ENCODE results near the gene MCEMP1.

MCEMP1 gene

GRCh38 chr19:7633698-7634097, 43.2 kb upstream of the MCEMP1 start, which contains the start of gene PCP2:
TSS of gene PCP2 (minus strand) at chr19:7633719. CDS start at chr19:7633457, 262 bp downstream.
- Histone ChIP-seq H3K36me3 (ENCODE audit: insufficient read depth, low read length) (peaks cover 12% of the 10 kb centered on the region; the same call in 1 of the 2 replicates), H3K4me1 (ENCODE audit: insufficient read depth, low read length) (peaks cover 20% of the 10 kb centered on the region), H3K27me3 (ENCODE audit: insufficient read depth, low read length, poor library complexity) (no peaks in the 10 kb centered on the region), H3K4me2 (ENCODE audit: insufficient read depth, low read length) (no peak within 1 kb of the TSS), H3K79me2 (ENCODE audit: insufficient read depth, low read length) (peaks cover 31% of the 10 kb centered on the region), H3K4me3 (ENCODE audit: low read depth in 1 of 2, low read length in 2 of 2) (no peak within 1 kb of the TSS), H4K20me1 (ENCODE audit: insufficient read depth, low read length) (peaks cover 18% of the 10 kb centered on the region; the same call in 1 of the 2 replicates), H3K9ac (ENCODE audit: low read depth, low read length) (no peak within 1 kb of the TSS), H2AFZ (ENCODE audit: low read depth, low read length) (no peak within 1 kb of the TSS), H3K27ac (ENCODE audit: low read length) (no peak within 1 kb of the TSS), H3K9me3 (ENCODE audit: insufficient read depth, low read length, severe bottlenecking) (no peaks in the 10 kb centered on the region)
- DNase-seq (no peak), ATAC-seq (ENCODE audit: insufficient read depth, low read depth) (no peak)
- TF ChIP-seq EZH2 (IDR thresholded peaks at IDR 0.05; ENCODE audit: borderline replicate concordance, low read depth, low read length, severe bottlenecking) (no peak), CTCF (IDR thresholded peaks at IDR 0.05; ENCODE audit: borderline replicate concordance, extremely low read depth, low read length, poor library complexity, severe bottlenecking) (no peak)

- H3K27me3 ChIP-seq (ENCODE audit: insufficient read depth, low read length, poor library complexity): no peaks in the 10 kb centered on the region
- H3K27ac ChIP-seq (ENCODE audit: low read length): no peak overlapping the region
- no peak overlapping the region for H3K4me2 ChIP-seq (ENCODE audit: insufficient read depth, low read length)
- peaks cover 12% of the 10 kb centered on the region for H3K4me1 ChIP-seq (ENCODE audit: insufficient read depth, low read length)
- ATAC-seq (ENCODE audit: insufficient read depth, low read depth): no peak
- no peak for DNase-seq
- peaks cover 5% of the 10 kb centered on the region for H3K9me3 ChIP-seq (ENCODE audit: insufficient read depth, low read length, severe bottlenecking)
- no peak overlapping the region for H2AFZ ChIP-seq (ENCODE audit: low read depth, low read length)
- H3K36me3 ChIP-seq (ENCODE audit: insufficient read depth, low read length): peaks cover 12% of the 10 kb centered on the region; the same call in 1 of the 2 replicates
- peaks cover 15% of the 10 kb centered on the region; the same call in 1 of the 2 replicates for H4K20me1 ChIP-seq (ENCODE audit: insufficient read depth, low read length)
- no peak overlapping the region for H3K9ac ChIP-seq (ENCODE audit: low read depth, low read length)
- no peak for TF ChIP-seq CTCF (IDR thresholded peaks at IDR 0.05; ENCODE audit: borderline replicate concordance, extremely low read depth, low read length, poor library complexity, severe bottlenecking)
- no peak for TF ChIP-seq EZH2 (IDR thresholded peaks at IDR 0.05; ENCODE audit: borderline replicate concordance, low read depth, low read length, severe bottlenecking)
- peaks cover 13% of the 10 kb centered on the region for H3K79me2 ChIP-seq (ENCODE audit: insufficient read depth, low read length)
- H3K4me3 ChIP-seq (ENCODE audit: low read depth in 1 of 2, low read length in 2 of 2): no peak overlapping the region
Observed at GRCh38 chr19:7635670-7636069, 41.2 kb upstream of the MCEMP1 start.

DNA sequence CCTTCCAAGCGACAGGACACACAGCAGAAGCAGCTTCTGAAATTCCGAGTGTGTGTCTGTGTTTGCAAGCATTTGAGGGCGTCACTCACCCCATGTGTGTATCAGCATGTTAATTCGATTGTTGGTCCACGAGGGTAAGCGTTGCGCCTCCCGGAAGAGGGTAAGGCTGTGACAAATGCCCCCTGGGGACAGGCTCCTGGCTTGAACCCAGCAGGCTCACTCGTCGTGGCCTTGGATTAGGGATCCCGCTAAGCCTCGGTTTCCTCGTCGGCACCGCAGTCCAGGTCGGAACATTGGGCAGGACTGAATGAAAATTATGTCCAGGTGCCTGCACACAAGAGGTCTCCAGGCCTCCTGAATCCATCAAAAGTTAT, 40.6 kb upstream of the MCEMP1 start:
- H3K27me3 ChIP-seq (ENCODE audit: insufficient read depth, low read length, poor library complexity): no peaks in the 10 kb centered on the region
- H3K79me2 ChIP-seq (ENCODE audit: insufficient read depth, low read length): peaks cover 8% of the 10 kb centered on the region; the same call in 1 of the 2 replicates
- H2AFZ ChIP-seq (ENCODE audit: low read depth, low read length): no peak overlapping the region
- H3K9ac ChIP-seq (ENCODE audit: low read depth, low read length): no peak overlapping the region
- H3K4me3 ChIP-seq (ENCODE audit: low read depth in 1 of 2, low read length in 2 of 2): no peak overlapping the region
- TF ChIP-seq CTCF (IDR thresholded peaks at IDR 0.05; ENCODE audit: borderline replicate concordance, extremely low read depth, low read length, poor library complexity, severe bottlenecking) (no peak), EZH2 (IDR thresholded peaks at IDR 0.05; ENCODE audit: borderline replicate concordance, low read depth, low read length, severe bottlenecking) (no peak)
- H3K4me2 ChIP-seq (ENCODE audit: insufficient read depth, low read length): no peak overlapping the region
- no peak overlapping the region for H3K27ac ChIP-seq (ENCODE audit: low read length)
- peaks cover 15% of the 10 kb centered on the region; the same call in 1 of the 2 replicates for H4K20me1 ChIP-seq (ENCODE audit: insufficient read depth, low read length)
- H3K9me3 ChIP-seq (ENCODE audit: insufficient read depth, low read length, severe bottlenecking): peaks cover 5% of the 10 kb centered on the region
- H3K4me1 ChIP-seq (ENCODE audit: insufficient read depth, low read length): peaks cover 6% of the 10 kb centered on the region; the same call in 1 of the 2 replicates
- DNase-seq (no peak), ATAC-seq (ENCODE audit: insufficient read depth, low read depth) (no peak)
- H3K36me3 ChIP-seq (ENCODE audit: insufficient read depth, low read length): peaks cover 12% of the 10 kb centered on the region; the same call in 1 of the 2 replicates

Data from DND-41 (cell line).